Panc1 (cell line): ENCODE data around the gene IL24. TPM values are rescaled to one million over a fixed set of nuclear protein-coding genes. Genes with fewer than 3 reads are reported as not detected.

Experiments
- ATAC-seq: fragments of 200-7000 bp; cut with Tn5 transposase; 2 replicates; pipeline ENCODE4 v1.9.1; 2020; ENCODE audit warnings: mild to moderate bottlenecking, moderate library complexity
- BruUV-seq: library from RNA; stranded (reverse); fragments of 400-500 nt; replicated peaks from 2 replicates; lab custom pipeline; 2021; lab: Mats Ljungman, UMichigan
- CTCF ChIA-PET: fragments of 300-600 bp; sonication (Branson Sonifier 250); formaldehyde crosslinking; loops from one replicate; lab custom pipeline; 2022; ENCODE audit warnings: antibody characterized with exemption; lab: Charles Lee
- POLR2A ChIA-PET: fragments of 300-600 bp; sonication (Branson Sonifier 250); formaldehyde crosslinking; loops from one replicate; lab custom pipeline; 2022; ENCODE audit warnings: antibody characterized with exemption; lab: Charles Lee
- DNase-seq: peaks from one replicate; pipeline ENCODE4 v3.0.0-alpha.2; 2010; ENCODE audit warnings: low read depth, low spot score
- H3K27ac ChIP-seq: 2 replicates; pipeline ENCODE4 v1.5.1; 2011; ENCODE audit warnings: mild to moderate bottlenecking, low read length, inconsistent platforms
- H3K27me3 ChIP-seq: fragments of 200-500 bp; sonication (Bioruptor generic); 2 replicates; pipeline ENCODE4 v1.6.0; 2014; ENCODE audit warnings: low read length, inconsistent platforms; ENCODE audit not compliant: control insufficient read depth, insufficient read depth
- H3K36me3 ChIP-seq: fragments of 200-500 bp; sonication (Bioruptor generic); 2 replicates; pipeline ENCODE4 v1.5.1; 2014; ENCODE audit warnings: inconsistent platforms, mild to moderate bottlenecking, low read length, moderate library complexity; ENCODE audit not compliant: control insufficient read depth, insufficient read depth
- H3K4me1 ChIP-seq: 2 replicates; pipeline ENCODE4 v1.5.1; 2011; ENCODE audit warnings: inconsistent platforms, mild to moderate bottlenecking, low read length, moderate library complexity; ENCODE audit not compliant: control insufficient read depth, insufficient read depth
- H3K4me3 ChIP-seq, 2 experiments: 2 replicates each; pipeline ENCODE4 v1.5.1; 2011 to 2012; ENCODE audit warnings: low read depth in 2 of 2, low read length in 2 of 2, mild to moderate bottlenecking in 2 of 2, inconsistent platforms in 1 of 2, moderate library complexity in 1 of 2
- H3K9me3 ChIP-seq: fragments of 200-500 bp; sonication (Bioruptor generic); 2 replicates; pipeline ENCODE4 v1.5.1; 2014; ENCODE audit warnings: low read depth, mild to moderate bottlenecking, inconsistent platforms, low read length, moderate library complexity; ENCODE audit not compliant: control insufficient read depth, insufficient read depth
- CTCF ChIP-seq: fragments of 450-650 bp; IDR thresholded peaks from 2 replicates; pipeline ENCODE4 v1.5.1; 2017; ENCODE audit warnings: mild to moderate bottlenecking
- POLR2AphosphoS5 ChIP-seq: IDR thresholded peaks from 2 replicates; pipeline ENCODE4 v1.6.1; 2012; ENCODE audit warnings: mild to moderate bottlenecking, low read depth, low read length, moderate library complexity
- REST ChIP-seq, 2 experiments: IDR thresholded peaks; 2 replicates each; pipeline ENCODE4 v1.6.1; 2011 to 2012; ENCODE audit warnings: low read depth in 2 of 2, control low read depth in 1 of 2, low read length in 1 of 2, mild to moderate bottlenecking in 1 of 2, moderate library complexity in 1 of 2; ENCODE audit not compliant: insufficient read depth in 1 of 2
- SIN3A ChIP-seq: IDR thresholded peaks from 2 replicates; pipeline ENCODE4 v1.6.1; 2012; ENCODE audit warnings: low read depth, mild to moderate bottlenecking, low read length, moderate library complexity, borderline replicate concordance; ENCODE audit not compliant: insufficient read depth
- TCF7L2 ChIP-seq: IDR thresholded peaks from 2 replicates; pipeline ENCODE4 v1.6.1; 2011; ENCODE audit warnings: mild to moderate bottlenecking, low read depth, low read length, inconsistent platforms
- in situ Hi-C: cut with HindIII; loops from 2 replicates; pipeline ENCODE4 v1.10.0; 2016; ENCODE audit warnings: low sequenced_read_pairs, low pct_unique_long_range_greater_than_20kb
- intact Hi-C: fragments of 100-400 bp; cut with micrococcal nuclease; formaldehyde crosslinking; loops from one replicate; pipeline ENCODE4 v1.10.0; 2022; ENCODE audit not compliant: unreplicated experiment
- total RNA-seq: library from RNA; stranded (reverse); gene quantifications from one replicate; pipeline ENCODE4 v1.2.1, GENCODE V29; 2021; ENCODE audit not compliant: unreplicated experiment

IL24 gene
- total RNA-seq, 1 experiment from 2014 or later: not detected

GRCh38 chr1:206864939-206865671 lies 32.1 kb upstream of the IL24 start, which contains the start of gene IL20:
Gene IL20 (plus strand): TSS chr1:206865623. CDS start chr1:206865853, 230 bp downstream.
- intact Hi-C loops: no loop called here
- TF ChIP-seq SIN3A (no peak), TCF7L2 (no peak), REST (IDR thresholded peaks at IDR 0.05; ENCODE audit: insufficient read depth in 1 of 2, low read depth in 2 of 2, low read length in 1 of 2) (no peak), CTCF (peak; percentile 84), POLR2AphosphoS5 (no peak)
- no peak within 1 kb of the TSS for H3K27ac ChIP-seq
- no peaks in the 10 kb centered on the region for H3K36me3 ChIP-seq
- peak; percentile 63; the same call in 1 of the 2 replicates for ATAC-seq
- in situ Hi-C loops: no loop called here
- no peaks in the 10 kb centered on the region for H3K4me1 ChIP-seq
- no peak within 1 kb of the TSS for H3K4me3 ChIP-seq
- ChIA-PET CTCF (no interaction called here), POLR2A (no interaction called here)
- BruUV-seq: no TSS peak
- peaks cover 19% of the 10 kb centered on the region for H3K27me3 ChIP-seq
- peak; percentile 45 for DNase-seq
- no peaks in the 10 kb centered on the region for H3K9me3 ChIP-seq

GRCh38 chr1:206866062-206866461 lies 31.2 kb upstream of the IL24 start:
- no peak overlapping the region for H3K27ac ChIP-seq
- POLR2A ChIA-PET: no interaction called here
- no peak for DNase-seq

More at GRCh38 chr1:206866062-206866461, 31.2 kb upstream of the IL24 start:
- Histone ChIP-seq H3K27me3 (peaks cover 19% of the 10 kb centered on the region), H3K9me3 (no peaks in the 10 kb centered on the region), H3K36me3 (no peaks in the 10 kb centered on the region), H3K4me3 (no peak overlapping the region), H3K4me1 (no peaks in the 10 kb centered on the region)
- TF ChIP-seq POLR2AphosphoS5 (no peak), TCF7L2 (no peak), REST (IDR thresholded peaks at IDR 0.05; ENCODE audit: insufficient read depth in 1 of 2, low read depth in 2 of 2, low read length in 1 of 2) (no peak), CTCF (no peak), SIN3A (no peak)
- CTCF ChIA-PET: no interaction called here
- intact Hi-C loops (no loop called here), in situ Hi-C loops (no loop called here)
- no peak for ATAC-seq
- BruUV-seq: no TSS peak
